Fibroblast of mammary gland (primary cell): Measurements from ENCODE around the gene LAMA5.

Experiments used
- DNase-seq: peaks from one replicate; pipeline ENCODE4 v3.0.0-alpha.2; 2010; ENCODE audit warnings: low read depth
- H3K4me3 ChIP-seq: 2 replicates; pipeline ENCODE4 v1.5.1; 2011; ENCODE audit warnings: low read depth, mild to moderate bottlenecking, low read length, moderate library complexity; ENCODE audit not compliant: control insufficient read depth
- CTCF ChIP-seq: conservative IDR thresholded peaks from 2 replicates; pipeline ENCODE4 v1.5.1; 2011; ENCODE audit warnings: low read depth, low read length, inconsistent platforms; ENCODE audit not compliant: control insufficient read depth, insufficient read depth

LAMA5 gene

GRCh38 chr20:62396367-62397239, 29.5 kb upstream of the LAMA5 start:
- no peak for DNase-seq
- no peak overlapping the region for H3K4me3 ChIP-seq
- no peak for TF ChIP-seq CTCF

DNA sequence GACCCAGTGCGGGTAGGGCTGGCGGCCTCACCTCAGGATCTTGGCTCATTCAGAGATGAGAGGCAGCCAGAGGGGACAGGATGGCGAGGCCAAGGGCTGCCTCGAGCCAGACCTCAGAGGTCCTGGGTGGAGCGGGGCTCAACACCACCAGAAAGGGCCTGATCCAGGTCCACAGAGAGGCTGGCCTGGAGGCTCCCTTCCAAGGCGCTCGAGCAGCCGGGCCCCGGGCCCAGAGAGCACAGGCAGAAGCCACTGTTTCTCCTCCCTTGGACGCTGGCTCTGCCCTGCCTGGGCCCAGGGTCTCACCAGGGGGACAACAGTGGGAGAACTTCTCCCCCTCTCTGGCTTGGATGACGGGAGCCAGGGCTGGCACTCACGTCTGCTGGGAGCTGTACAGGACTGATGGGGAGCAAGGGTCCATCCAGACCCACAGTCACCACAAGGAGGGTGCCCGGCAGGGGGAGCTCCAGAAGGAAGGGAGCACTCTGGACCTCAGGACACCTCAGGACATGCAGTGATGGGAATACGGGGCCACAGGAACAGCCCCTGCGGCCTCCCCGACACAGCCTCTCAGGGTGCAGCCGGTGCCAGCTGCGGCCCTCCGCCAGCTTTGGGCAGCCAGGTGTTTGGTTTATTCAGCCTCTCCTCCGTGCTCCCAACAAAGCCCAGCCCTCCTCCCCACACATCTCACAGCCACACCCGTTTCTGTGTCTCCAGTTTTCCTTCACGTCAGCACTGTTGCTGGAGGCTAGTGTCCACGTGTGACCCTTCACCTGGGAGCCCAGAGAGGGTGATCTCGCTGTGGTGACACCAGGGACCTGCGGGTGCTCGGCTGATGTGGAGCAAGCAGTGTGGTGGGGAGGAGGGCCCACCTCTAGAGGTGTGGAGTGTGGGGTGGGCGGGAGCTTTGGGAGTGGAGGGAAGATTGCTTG, 28.5 kb upstream of the LAMA5 start:
- peak; percentile 5 for TF ChIP-seq CTCF
- no peak for DNase-seq
- no peak overlapping the region for H3K4me3 ChIP-seq

DNA sequence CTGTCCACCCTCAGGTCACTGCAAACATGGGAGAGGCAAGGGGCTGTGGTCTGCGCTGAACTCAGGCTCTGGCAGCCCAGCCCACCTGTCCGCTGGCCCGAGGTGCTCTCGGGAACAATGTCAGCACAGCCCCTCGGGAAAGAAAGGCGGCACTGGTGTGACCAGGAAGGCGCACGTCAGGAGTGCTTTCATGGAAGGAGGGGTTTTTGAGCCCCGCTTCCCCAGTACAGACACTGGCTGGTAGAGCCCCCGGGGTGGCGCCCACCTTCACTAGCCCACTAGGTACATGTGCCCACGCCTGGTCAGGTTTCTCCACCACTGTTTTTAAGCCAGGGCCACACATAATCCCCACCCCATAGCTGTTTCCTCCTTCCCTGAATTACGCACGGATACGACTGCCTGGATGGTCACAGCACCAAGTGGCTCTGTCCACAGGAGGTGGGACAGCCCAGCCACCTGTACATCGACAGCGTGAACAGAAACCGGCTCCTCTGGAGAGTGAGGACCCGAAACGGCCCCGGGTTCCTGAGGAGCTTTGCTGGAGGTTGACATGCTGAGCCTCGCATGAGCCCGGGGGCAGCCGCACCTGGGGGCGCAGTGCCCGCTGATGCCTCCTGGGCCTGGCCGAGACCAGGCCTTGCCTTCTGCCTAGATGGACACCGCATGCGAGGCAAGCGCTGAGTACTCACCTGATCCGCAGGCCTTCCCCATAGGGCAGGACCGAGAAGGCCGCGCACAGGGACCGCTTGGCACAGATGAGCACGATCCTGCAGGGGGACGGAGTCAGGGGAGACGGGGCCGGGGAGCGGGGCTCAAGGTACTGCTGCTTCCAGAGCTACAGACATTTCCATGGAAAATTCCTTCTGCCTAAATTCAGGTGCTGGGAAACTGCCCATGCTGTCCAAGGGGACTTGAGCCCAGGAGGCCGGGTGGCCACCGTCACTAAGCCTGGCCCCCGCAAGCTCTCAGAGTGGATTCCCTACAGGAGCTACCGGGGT, 27.4 kb upstream of the LAMA5 start:
- TF ChIP-seq CTCF, result no peak
- DNase-seq, result no peak
- no peak overlapping the region for H3K4me3 ChIP-seq

- TF ChIP-seq CTCF, result no peak
- DNase-seq, result no peak
- H3K4me3 ChIP-seq, result no peak overlapping the region
Measured at GRCh38 chr20:62393830-62394229, 26.7 kb upstream of the LAMA5 start.

DNA sequence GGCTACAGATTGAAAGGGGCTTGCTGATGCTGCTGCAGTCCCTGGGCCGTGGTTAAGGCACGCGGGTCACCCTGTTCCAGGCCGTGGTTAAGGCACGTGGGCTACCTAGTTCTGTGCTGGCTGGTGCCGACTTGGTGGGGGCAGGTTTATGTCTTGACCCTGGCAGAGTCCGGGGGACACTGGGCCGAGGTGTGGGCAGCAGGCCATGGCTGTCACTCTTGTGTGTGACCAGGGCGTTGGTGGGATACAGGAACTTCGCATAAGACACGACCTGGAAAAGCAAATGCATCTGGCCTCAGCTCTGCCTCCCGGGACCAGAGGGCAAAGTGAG, 26.2 kb upstream of the LAMA5 start:
- TF ChIP-seq CTCF, result no peak
- H3K4me3 ChIP-seq, result no peak overlapping the region
- DNase-seq, result no peak
